HCT116 (cell line): ENCODE measurements around the gene PML. TPM values are rescaled to one million over a fixed set of nuclear protein-coding genes. Genes with fewer than 3 reads are reported as not detected.

Source experiments
- ATAC-seq: fragments of 200-7000 bp; cut with Tn5 transposase; 2 replicates; pipeline ENCODE4 v1.9.1; 2020; ENCODE audit warnings: mild to moderate bottlenecking, moderate library complexity
- BruUV-seq: library from RNA; stranded (reverse); fragments of 400-500 nt; replicated peaks from 2 replicates; lab custom pipeline; 2021; lab: Mats Ljungman, UMichigan
- CTCF ChIA-PET: fragments of 300-600 bp; sonication (Branson Sonifier 250); formaldehyde crosslinking; loops from one replicate; lab custom pipeline; 2021; ENCODE audit warnings: antibody characterized with exemption; lab: Charles Lee
- POLR2A ChIA-PET: fragments of 300-600, 350-600 bp; sonication (Branson Sonifier 250); formaldehyde crosslinking; loops from one replicate; lab custom pipeline; 2021; ENCODE audit warnings: antibody characterized with exemption; lab: Charles Lee
- RAD21 ChIA-PET, 2 experiments: fragments of 300-600 bp; sonication (Branson Sonifier 250); formaldehyde crosslinking; loops; one replicate each; lab custom pipeline; 2023; ENCODE audit warnings: low total read pairs in 2 of 2; ENCODE audit not compliant: uncharacterized antibody in 2 of 2, unreplicated experiment in 2 of 2, low non-redundant PET in 1 of 2; lab: Charles Lee
- DNase-seq: peaks from one replicate; pipeline ENCODE4 v3.0.0-alpha.2; 2010; ENCODE audit warnings: low read depth, low spot score
- H2AFZ ChIP-seq: fragments of 200-600 bp; shearing (Covaris generic), sonication (generic); 2 replicates; pipeline ENCODE4 v1.6.1; 2017; ENCODE audit warnings: low read depth, mixed run types, mixed read lengths, antibody characterized with exemption, low read length; ENCODE audit not compliant: poor library complexity, severe bottlenecking
- H3K27ac ChIP-seq: 2 replicates; pipeline ENCODE4 v1.5.1; 2012; ENCODE audit warnings: low read depth, low read length
- H3K27me3 ChIP-seq: fragments of 200-600 bp; sonication (generic); 2 replicates; pipeline ENCODE4 v1.6.1; 2016; ENCODE audit warnings: mixed run types, low read length, mixed read lengths; ENCODE audit not compliant: insufficient read depth
- H3K36me3 ChIP-seq, 2 experiments: fragments of 200-500 bp in 1 of 2; fragments of 200-600 bp in 1 of 2; sonication (Bioruptor generic) in 1 of 2; sonication (generic) in 1 of 2; 2 replicates each; pipeline versions ENCODE4 v1.5.1 to v1.6.1; 2014 to 2016; ENCODE audit warnings: low read length in 2 of 2, inconsistent platforms in 1 of 2, mixed read lengths in 1 of 2, mixed run types in 1 of 2; ENCODE audit not compliant: insufficient read depth in 2 of 2, control insufficient read depth in 1 of 2
- H3K4me1 ChIP-seq, 2 experiments: fragments of 200-600 bp in 1 of 2; sonication (generic) in 1 of 2; 2 replicates each; pipeline versions ENCODE4 v1.5.1 to v1.6.1; 2012 to 2017; ENCODE audit warnings: low read length in 2 of 2, inconsistent platforms in 1 of 2, mild to moderate bottlenecking in 1 of 2, mixed read lengths in 1 of 2, mixed run types in 1 of 2, moderate library complexity in 1 of 2; ENCODE audit not compliant: insufficient read depth in 2 of 2, control insufficient read depth in 1 of 2
- H3K4me2 ChIP-seq: fragments of 200-600 bp; sonication (generic); 2 replicates; pipeline ENCODE4 v1.6.1; 2017; ENCODE audit warnings: mixed run types, low read length, mixed read lengths
- H3K4me3 ChIP-seq, 2 experiments: fragments of 200-600 bp in 1 of 2; sonication (generic) in 1 of 2; replicated peaks in 1 of 2; 2 replicates each; pipeline ENCODE4 v1.5.1; 2011 to 2016; ENCODE audit warnings: low read length in 2 of 2, control low read depth in 1 of 2, low read depth in 1 of 2, mild to moderate bottlenecking in 1 of 2, mixed read lengths in 1 of 2, mixed run types in 1 of 2
- H3K79me2 ChIP-seq: fragments of 200-600 bp; sonication (generic); 2 replicates; pipeline ENCODE4 v1.6.1; 2017; ENCODE audit warnings: mild to moderate bottlenecking, mixed run types, low read length, moderate library complexity, mixed read lengths; ENCODE audit not compliant: insufficient read depth
- H3K9ac ChIP-seq: fragments of 200-600 bp; sonication (generic); 2 replicates; pipeline ENCODE4 v1.6.1; 2016; ENCODE audit warnings: low read length, mixed read lengths
- H3K9me2 ChIP-seq: fragments of 200-600 bp; sonication (generic), shearing (Covaris generic); 2 replicates; pipeline ENCODE4 v1.6.1; 2017; ENCODE audit warnings: mixed run types, mild to moderate bottlenecking, moderate library complexity; ENCODE audit not compliant: insufficient read depth
- H3K9me3 ChIP-seq, 2 experiments: fragments of 200-500 bp in 1 of 2; fragments of 200-600 bp in 1 of 2; sonication (Bioruptor generic) in 1 of 2; sonication (generic) in 1 of 2; 2 replicates each; pipeline ENCODE4 v1.6.1; 2014 to 2017; ENCODE audit warnings: low read length in 2 of 2, mixed read lengths in 2 of 2, inconsistent platforms in 1 of 2, low read depth in 1 of 2, mild to moderate bottlenecking in 1 of 2, mixed run types in 1 of 2, moderate library complexity in 1 of 2; ENCODE audit not compliant: control insufficient read depth in 1 of 2, insufficient read depth in 1 of 2
- H4K20me1 ChIP-seq: fragments of 200-600 bp; sonication (generic), shearing (Covaris generic); 2 replicates; pipeline ENCODE4 v1.6.1; 2017; ENCODE audit warnings: mixed run types, mild to moderate bottlenecking, moderate library complexity; ENCODE audit not compliant: insufficient read depth
- ATF3 ChIP-seq: IDR thresholded peaks from 2 replicates; pipeline ENCODE4 v1.6.1; 2012
- CBX3 ChIP-seq: IDR thresholded peaks from 2 replicates; pipeline ENCODE4 v1.6.1; 2012; ENCODE audit warnings: low read depth
- CTCF ChIP-seq, 3 experiments: fragments of 200-600 bp in 1 of 3; sonication (generic) in 1 of 3; IDR thresholded peaks in 2 of 3; conservative IDR thresholded peaks in 1 of 3; 2 replicates each; pipeline ENCODE4 v1.5.1; 2012 to 2017; ENCODE audit warnings: low read depth in 2 of 3, low read length in 2 of 3, antibody characterized with exemption in 1 of 3, borderline replicate concordance in 1 of 3, control low read depth in 1 of 3, mild to moderate bottlenecking in 1 of 3, mixed read lengths in 1 of 3, mixed run types in 1 of 3, moderate library complexity in 1 of 3; ENCODE audit not compliant: insufficient read depth in 1 of 3
- EGR1 ChIP-seq: IDR thresholded peaks from 2 replicates; pipeline ENCODE4 v1.6.1; 2012; ENCODE audit warnings: low read depth
- ELF1 ChIP-seq: IDR thresholded peaks from 2 replicates; pipeline ENCODE4 v1.6.1; 2012; ENCODE audit warnings: low read depth, borderline replicate concordance
- EZH2 ChIP-seq: fragments of 200-600 bp; sonication (generic); IDR thresholded peaks from 2 replicates; pipeline ENCODE4 v1.6.1; 2017; ENCODE audit warnings: antibody characterized with exemption, mixed run types
- FOSL1 ChIP-seq: IDR thresholded peaks from 2 replicates; pipeline ENCODE4 v1.6.1; 2012; ENCODE audit warnings: low read depth
- JUND ChIP-seq: IDR thresholded peaks from 2 replicates; pipeline ENCODE4 v1.6.1; 2012
- POLR2A ChIP-seq: IDR thresholded peaks from 2 replicates; pipeline ENCODE4 v1.7.0; 2011; ENCODE audit warnings: borderline replicate concordance; ENCODE audit not compliant: insufficient read depth, insufficient read length; ENCODE audit errors: extremely low read depth
- POLR2AphosphoS5 ChIP-seq: IDR thresholded peaks from 2 replicates; pipeline ENCODE4 v1.6.1; 2011; ENCODE audit warnings: mild to moderate bottlenecking, low read depth, low read length, moderate library complexity
- RAD21 ChIP-seq: IDR thresholded peaks from 2 replicates; pipeline ENCODE4 v1.6.1; 2012; ENCODE audit warnings: low read depth, mild to moderate bottlenecking
- TCF7L2 ChIP-seq: IDR thresholded peaks from 2 replicates; pipeline ENCODE4 v1.7.0; 2011; ENCODE audit warnings: borderline replicate concordance, inconsistent platforms; ENCODE audit not compliant: insufficient read depth, insufficient read length; ENCODE audit errors: extremely low read depth
- YY1 ChIP-seq: IDR thresholded peaks from 2 replicates; pipeline ENCODE4 v1.6.1; 2011; ENCODE audit warnings: low read length, low read depth, moderate library complexity, mild to moderate bottlenecking; ENCODE audit not compliant: insufficient replicate concordance; ENCODE audit errors: extremely low read depth
- ZFX ChIP-seq: fragments of 450-650 bp; IDR thresholded peaks from 2 replicates; pipeline ENCODE4 v1.6.1; 2017
- ZNF274 ChIP-seq: fragments of 200-500 bp; sonication (Bioruptor generic); IDR thresholded peaks from 2 replicates; pipeline ENCODE4 v1.6.1; 2014; ENCODE audit warnings: mild to moderate bottlenecking, low read depth, low read length, inconsistent platforms
- intact Hi-C: fragments of 100-400 bp; cut with micrococcal nuclease; formaldehyde crosslinking; loops from 2 replicates; pipeline ENCODE4 v1.10.0; 2022
- total RNA-seq: library from RNA; stranded (reverse); gene quantifications from one replicate; pipeline ENCODE4 v1.2.1, GENCODE V29; 2021; ENCODE audit not compliant: unreplicated experiment
- TF ChIP-seq, protein P1 (sequence below): IDR thresholded peaks from 2 replicates; pipeline ENCODE4 v1.6.1; 2012

PML gene
- total RNA-seq, 1 experiment from 2014 or later = 28.1 TPM

DNA sequence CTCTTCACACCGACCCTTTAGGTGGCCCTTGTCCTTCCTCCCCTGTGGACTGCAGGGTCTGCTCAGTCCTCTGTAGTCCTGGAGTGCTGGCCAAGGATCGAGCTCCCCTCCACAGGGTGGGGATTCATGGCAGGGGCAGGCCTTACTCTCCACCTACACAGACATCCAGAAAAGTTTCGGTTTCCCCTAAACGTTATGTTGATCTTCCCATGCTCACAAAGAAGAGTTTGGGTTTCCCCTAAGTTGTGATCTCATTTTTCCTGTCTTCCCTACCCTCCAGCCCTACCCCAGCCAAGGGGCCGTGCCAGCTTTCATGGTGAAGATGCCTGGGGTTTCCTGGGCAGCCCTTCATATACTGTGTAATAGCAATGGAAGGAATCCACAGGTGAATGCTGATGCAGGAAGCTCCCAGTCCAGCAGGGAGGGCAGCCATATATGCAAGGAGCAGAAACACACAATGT, 12.7 kb upstream of the PML start:
- H3K36me3 ChIP-seq = no peaks in the 10 kb centered on the region
- BruUV-seq = no TSS peak
- H4K20me1 ChIP-seq = no peaks in the 10 kb centered on the region
- ATAC-seq = no peak
- H3K4me2 ChIP-seq = peak overlapping the region; percentile 77
- no peak overlapping the region for H3K9ac ChIP-seq
- H2AFZ ChIP-seq = no peak overlapping the region
- DNase-seq = no peak
- POLR2A ChIA-PET = interaction anchor here (2.2 kb wide), 1 partner anchor 9 kb away, joined by 6 read pairs; no protein-coding TSS in a partner anchor
- intact Hi-C loops = no loop called here
- peak overlapping the region; percentile 52; the same call in 1 of the 2 replicates for H3K27ac ChIP-seq
- CTCF ChIA-PET = interaction anchor here (1.5 to 2.9 kb wide), 2 partner anchors 9 to 55 kb away, joined by 5 to 27 read pairs; no protein-coding TSS in a partner anchor
- no peak for TF ChIP-seq ELF1
- TF ChIP-seq TCF7L2 = no peak
- TF ChIP-seq, protein P1, sequence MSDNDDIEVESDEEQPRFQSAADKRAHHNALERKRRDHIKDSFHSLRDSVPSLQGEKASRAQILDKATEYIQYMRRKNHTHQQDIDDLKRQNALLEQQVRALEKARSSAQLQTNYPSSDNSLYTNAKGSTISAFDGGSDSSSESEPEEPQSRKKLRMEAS = no peak
- no peak for TF ChIP-seq EZH2
- no peak for TF ChIP-seq RAD21
- TF ChIP-seq, all 23 proteins: peak for 0
- H3K4me1 ChIP-seq = peaks cover 23 to 32% of the 10 kb centered on the region in 2 experiments
- no peaks in the 10 kb centered on the region for H3K9me3 ChIP-seq
- H3K4me3 ChIP-seq = no peak overlapping the region
- H3K27me3 ChIP-seq = no peaks in the 10 kb centered on the region
- no peaks in the 10 kb centered on the region for H3K79me2 ChIP-seq
- RAD21 ChIA-PET = interaction anchor here in 1 of 2 experiments (0.5 kb wide), 1 partner anchor 327 kb away, joined by 3 read pairs; no protein-coding TSS in a partner anchor
- no peaks in the 10 kb centered on the region for H3K9me2 ChIP-seq

- Histone ChIP-seq H3K4me2 (peak overlapping the region; percentile 77), H3K9me3 (no peaks in the 10 kb centered on the region), H3K4me1 (peaks cover 23 to 32% of the 10 kb centered on the region in 2 experiments), H3K36me3 (no peaks in the 10 kb centered on the region), H3K27ac (peak overlapping the region; percentile 52), H3K9me2 (no peaks in the 10 kb centered on the region), H3K27me3 (no peaks in the 10 kb centered on the region), H3K9ac (peak overlapping the region; percentile 35), H4K20me1 (no peaks in the 10 kb centered on the region), H3K4me3 (peak overlapping the region in 1 of 2 experiments; percentile 33; a peak in 1 of 4 replicates), H2AFZ (no peak overlapping the region), H3K79me2 (no peaks in the 10 kb centered on the region)
- DNase-seq (no peak), ATAC-seq (peak; percentile 45)
- POLR2A ChIA-PET = interaction anchor here (1.2 to 2.2 kb wide), 3 partner anchors 9 to 26 kb away, joined by 5 to 7 read pairs (median 6); partner anchors contain the start of gene PML
- intact Hi-C loops = no loop called here
- RAD21 ChIA-PET = interaction anchor here in 1 of 2 experiments (0.9 kb wide), 1 partner anchor 9 kb away, joined by 8 read pairs; no protein-coding TSS in a partner anchor
- CTCF ChIA-PET = interaction anchor here (0.7 to 2.9 kb wide), 8 partner anchors 10 to 338 kb away, joined by 3 to 27 read pairs (median 6); partner anchors contain the start of gene PML
- no TSS peak for BruUV-seq
- TF ChIP-seq, protein P1 = no peak
- no peak for TF ChIP-seq ZFX
- no peak for TF ChIP-seq ATF3
- TF ChIP-seq YY1 = no peak
- TF ChIP-seq ZNF274 = no peak
- no peak for TF ChIP-seq CBX3
- no peak for TF ChIP-seq POLR2A
- TF ChIP-seq ELF1 = no peak
- TF ChIP-seq TCF7L2 = no peak
- TF ChIP-seq EGR1 = no peak
- TF ChIP-seq CTCF (IDR thresholded peaks at IDR 0.05 in 2 of 3, conservative IDR thresholded peaks at IDR 0.05 in 1 of 3; ENCODE audit: borderline replicate concordance in 1 of 3, insufficient read depth in 1 of 3, low read depth in 2 of 3, low read length in 2 of 3) = no peak
- no peak for TF ChIP-seq FOSL1
- no peak for TF ChIP-seq JUND
- no peak for TF ChIP-seq POLR2AphosphoS5
- TF ChIP-seq EZH2 = no peak
Observed at GRCh38 chr15:73982222-73982962, 12.1 kb upstream of the PML start.
